Left lung (tissue), 10 donors: Measurements from ENCODE around the gene PLPP7. TPM values are rescaled to one million over a fixed set of nuclear protein-coding genes. Genes with fewer than 3 reads are reported as not detected.
A peak's percentile ranks its signal among the peaks of the same experiment; 100 is the strongest.
"Not testable (repeated sequence)": the region's sequence is repeated elsewhere in the genome, so short reads cannot be mapped to it uniquely, and the experiment has no call there.

Experiments
- ATAC-seq: fragments of 200-7000 bp; cut with Tn5 transposase; one replicate; pipeline ENCODE4 v1.9.1; 2020; ENCODE audit warnings: moderate library complexity
- DNase-seq, 4 donors: peaks; one replicate each; pipeline ENCODE4 v3.0.0-alpha.2; 2013 to 2020
- H3K27ac ChIP-seq, 2 donors: fragments of 200-600 bp; sonication (generic) in 1 of 2; one replicate each; pipeline versions ENCODE4 v1.5.0 to v1.8.0; 2020 to 2021
- H3K27me3 ChIP-seq, 2 donors: fragments of 200-600 bp; sonication (generic) in 1 of 2; one replicate each; pipeline versions ENCODE4 v1.5.0 to v1.8.0; 2020 to 2021
- H3K36me3 ChIP-seq, 2 donors: fragments of 200-600 bp; sonication (generic) in 1 of 2; one replicate each; pipeline versions ENCODE4 v1.5.0 to v1.8.0; 2020 to 2021
- H3K4me1 ChIP-seq, 2 donors: fragments of 200-600 bp; one replicate each; pipeline ENCODE4 v1.8.0; 2021
- H3K4me3 ChIP-seq, 2 donors: fragments of 200-600 bp; sonication (generic) in 1 of 2; one replicate each; pipeline versions ENCODE4 v1.5.0 to v1.8.0; 2020 to 2021; ENCODE audit warnings: mild to moderate bottlenecking in 1 of 2
- H3K9me3 ChIP-seq, 2 donors: fragments of 200-600 bp; sonication (generic) in 1 of 2; one replicate each; pipeline versions ENCODE4 v1.5.0 to v1.8.0; 2020 to 2021
- CTCF ChIP-seq, 2 donors: fragments of 200-600 bp; sonication (generic) in 1 of 2; IDR thresholded peaks; one replicate each; pipeline versions ENCODE4 v1.5.0 to v1.8.0; 2021; ENCODE audit warnings: antibody characterized with exemption in 2 of 2
- intact Hi-C, 2 donors: fragments of 100-400 bp; cut with DNase I; formaldehyde crosslinking; loops; one replicate each; pipeline versions ENCODE4 v1.11.2 to v1.14.2; 2022
- polyA plus RNA-seq, 6 donors: library from polyadenylated mRNA; unstranded; fragments of 120-200 nt; gene quantifications; one replicate each; pipeline ENCODE4 v1.2.1, GENCODE V29; 2013; ENCODE audit not compliant: insufficient read length in 6 of 6
- total RNA-seq, 2 donors: library from RNA; stranded (reverse); fragmentation: NEBNext Ultra II Directional; extraction: Animal tissue kit (Norgen Biotek cat#: 25700); gene quantifications; one replicate each; pipeline ENCODE4 v1.2.1, GENCODE V29; 2021
- donor health status: DM: no; HTN: yes; CAD: no.
- donor health status: DM: no; HTN: no; CAD: no.

The PLPP7 gene
- total and polyA plus RNA-seq, 8 donors: 1.1 to 2.3 (median 1.4) TPM

DNA sequence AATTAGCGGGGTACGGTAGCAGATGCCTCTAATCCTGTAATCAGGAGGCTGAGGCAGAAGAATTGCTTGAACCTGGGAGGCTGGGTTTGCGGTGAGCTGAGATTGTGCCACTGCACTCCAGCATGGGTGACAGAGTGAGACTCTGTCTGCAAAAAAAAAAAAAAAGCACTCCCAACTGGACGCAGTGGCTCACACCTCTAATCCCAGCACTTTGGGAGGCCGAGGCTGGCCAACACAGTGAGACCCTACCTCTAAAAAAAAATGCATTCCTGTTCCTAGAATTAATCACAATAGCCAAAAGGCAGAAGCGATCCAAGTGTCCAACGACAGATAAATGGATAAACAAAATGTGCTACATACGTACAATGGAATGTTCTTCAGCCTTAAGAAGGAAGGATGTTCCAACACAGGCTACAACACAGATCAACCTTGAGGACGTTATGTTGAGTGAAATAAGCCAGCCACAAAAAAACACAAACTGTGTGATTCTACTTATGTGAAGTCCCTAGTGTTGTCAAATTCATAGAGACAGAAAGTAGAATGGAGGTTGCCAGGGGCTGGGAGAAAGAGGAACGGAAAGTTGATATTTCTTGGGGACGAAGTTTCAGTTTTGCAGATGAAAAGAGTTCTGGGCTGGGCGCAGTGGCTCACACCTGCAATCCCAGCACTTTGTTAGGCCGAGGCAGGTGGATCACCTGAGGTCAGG is 27.0 kb upstream of the PLPP7 start:
- intact Hi-C loops: no loop called here
- Histone ChIP-seq H3K4me1 (peaks cover 0 to 72% of the 10 kb centered on the region in 2 donors), H3K27me3 (no peaks in the 10 kb centered on the region), H3K9me3 (no peaks in the 10 kb centered on the region), H3K27ac (peak overlapping the region in 1 of 2 donors; percentile 57), H3K4me3 (no peak overlapping the region), H3K36me3 (peaks cover 0 to 40% of the 10 kb centered on the region in 2 donors)
- no peak for TF ChIP-seq CTCF (IDR thresholded peaks at IDR 0.05)
- no peak for ATAC-seq
- DNase-seq: peak in 1 of 4 donors; percentile 4

- Histone ChIP-seq H3K36me3 (peaks cover 0 to 40% of the 10 kb centered on the region in 2 donors), H3K4me1 (peaks cover 0 to 72% of the 10 kb centered on the region in 2 donors), H3K27ac (peak overlapping the region in 1 of 2 donors; percentile 57)
- DNase-seq, H3K4me3 ChIP-seq, H3K9me3 ChIP-seq, intact Hi-C loops, ATAC-seq, H3K27me3 ChIP-seq: not testable (repeated sequence)
Measured at GRCh38 chr9:131263033-131263343, 26.5 kb upstream of the PLPP7 start.

DNA sequence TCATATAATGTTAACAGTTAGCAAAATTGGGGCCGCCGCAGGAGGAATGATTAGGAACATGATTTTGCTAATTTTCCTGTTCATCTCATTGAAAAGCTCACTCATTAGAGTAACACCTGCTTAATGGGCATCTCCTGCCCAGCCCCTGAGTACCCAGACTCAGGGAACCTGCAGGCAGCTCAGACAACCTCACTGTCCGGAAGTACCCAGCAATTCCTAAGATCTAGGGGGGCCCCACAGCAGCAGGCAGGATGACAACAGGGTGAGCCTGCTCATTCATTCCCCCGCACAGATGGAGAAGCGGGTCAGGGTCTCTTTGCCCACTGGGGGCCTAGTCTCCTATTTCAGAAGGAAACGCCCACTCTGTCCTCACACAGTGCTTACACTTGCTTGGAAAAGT is 25.8 kb upstream of the PLPP7 start:
- H3K36me3 ChIP-seq: peaks cover 0 to 37% of the 10 kb centered on the region in 2 donors
- DNase-seq (peak in 1 of 4 donors; percentile 28), ATAC-seq (no peak)
- H3K27ac ChIP-seq: peak overlapping the region in 1 of 2 donors; percentile 54
- no peak overlapping the region for H3K4me3 ChIP-seq
- H3K4me1 ChIP-seq: peaks cover 0 to 72% of the 10 kb centered on the region in 2 donors
- intact Hi-C loops: no loop called here
- no peaks in the 10 kb centered on the region for H3K9me3 ChIP-seq
- no peak for TF ChIP-seq CTCF (IDR thresholded peaks at IDR 0.05)
- no peaks in the 10 kb centered on the region for H3K27me3 ChIP-seq

GRCh38 chr9:131264231-131264630 is 25.3 kb upstream of the PLPP7 start:
- TF ChIP-seq CTCF (IDR thresholded peaks at IDR 0.05): no peak
- ATAC-seq (no peak), DNase-seq (peak in 1 of 4 donors; percentile 87)
- H3K4me1 ChIP-seq: peaks cover 0 to 76% of the 10 kb centered on the region in 2 donors
- H3K27me3 ChIP-seq: no peaks in the 10 kb centered on the region
- no peak overlapping the region for H3K4me3 ChIP-seq
- peaks cover 0 to 31% of the 10 kb centered on the region in 2 donors for H3K36me3 ChIP-seq
- H3K27ac ChIP-seq: peak overlapping the region in 1 of 2 donors; percentile 54
- no peaks in the 10 kb centered on the region for H3K9me3 ChIP-seq
- intact Hi-C loops: no loop called here

GRCh38 chr9:131266266-131267229 is 23.0 kb upstream of the PLPP7 start:
- DNase-seq (peak in 1 of 4 donors; percentile 71), ATAC-seq (no peak)
- Histone ChIP-seq H3K36me3 (peaks cover 0 to 8% of the 10 kb centered on the region in 2 donors), H3K27me3 (no peaks in the 10 kb centered on the region), H3K4me3 (no peak overlapping the region), H3K9me3 (no peaks in the 10 kb centered on the region), H3K27ac (peak overlapping the region in 1 of 2 donors; percentile 87), H3K4me1 (peaks cover 4 to 99% of the 10 kb centered on the region in 2 donors)
- intact Hi-C loops: no loop called here
- TF ChIP-seq CTCF (IDR thresholded peaks at IDR 0.05): no peak
